ENCODE results near the gene MEIS2.
"Not testable (repeated sequence)": the region's sequence is repeated elsewhere in the genome, so short reads cannot be mapped to it uniquely, and the experiment has no call there.

The MEIS2 gene

GRCh38 chr15:37004373-37004869 is 95.9 kb downstream of the MEIS2 start:
- DNase-seq = no peak

- DNase-seq = no peak
Observed at GRCh38 chr15:37002041-37002672, 98.2 kb downstream of the MEIS2 start.

GRCh38 chr15:37001417-37001816 is 98.9 kb downstream of the MEIS2 start:
- no peak for DNase-seq

- DNase-seq = no peak
Observed at GRCh38 chr15:36999778-37000177, 100.6 kb downstream of the MEIS2 start.

- DNase-seq = no peak
Observed at GRCh38 chr15:36996538-36997181, 103.7 kb downstream of the MEIS2 start.

GRCh38 chr15:36996121-36996520 is 104.2 kb downstream of the MEIS2 start:
- no peak for DNase-seq

- no peak for DNase-seq
Observed at GRCh38 chr15:36994790-36995189, 105.6 kb downstream of the MEIS2 start.

- no peak for DNase-seq
Observed at GRCh38 chr15:36992454-36992853, 107.9 kb downstream of the MEIS2 start.

GRCh38 chr15:36988947-36989346 is 111.4 kb downstream of the MEIS2 start:
- no peak for DNase-seq

GRCh38 chr15:36982430-36982829 is 117.9 kb downstream of the MEIS2 start:
- DNase-seq = no peak

- DNase-seq = not testable (repeated sequence)
Observed at GRCh38 chr15:36980281-36980680, 120.1 kb downstream of the MEIS2 start.

- DNase-seq = no peak
Observed at GRCh38 chr15:36978625-36979024, 121.7 kb downstream of the MEIS2 start.

- DNase-seq = no peak
Observed at GRCh38 chr15:36978126-36978525, 122.2 kb downstream of the MEIS2 start.

GRCh38 chr15:36977659-36978058 is 122.7 kb downstream of the MEIS2 start:
- DNase-seq = no peak

GRCh38 chr15:36972704-36973103 is 127.6 kb downstream of the MEIS2 start:
- DNase-seq = no peak

GRCh38 chr15:36970522-36970921 is 129.8 kb downstream of the MEIS2 start:
- no peak for DNase-seq

- no peak for DNase-seq
Observed at GRCh38 chr15:36967929-36968328, 132.4 kb downstream of the MEIS2 start.

- no peak for DNase-seq
Observed at GRCh38 chr15:36966708-36967107, 133.6 kb downstream of the MEIS2 start.

GRCh38 chr15:36965570-36966342 is 134.6 kb downstream of the MEIS2 start:
- no peak for DNase-seq

- DNase-seq = no peak
Observed at GRCh38 chr15:36964626-36965025, 135.7 kb downstream of the MEIS2 start.

- DNase-seq = no peak
Observed at GRCh38 chr15:36961956-36962355, 138.4 kb downstream of the MEIS2 start.

- DNase-seq = no peak
Observed at GRCh38 chr15:36960947-36961227, 139.5 kb downstream of the MEIS2 start.

- DNase-seq = no peak
Observed at GRCh38 chr15:36960179-36960946, 140.0 kb downstream of the MEIS2 start.
